Astrocyte of the spinal cord (primary cell): ENCODE results near the gene MMP24OS.
A peak's percentile ranks its signal among the peaks of the same experiment; 100 is the strongest.
"Not testable (repeated sequence)": the region's sequence is repeated elsewhere in the genome, so short reads cannot be mapped to it uniquely, and the experiment has no call there.

Source experiments
- DNase-seq: peaks from one replicate; pipeline ENCODE4 v3.0.0; 2011; ENCODE audit warnings: low read depth, low spot score
- H3K4me3 ChIP-seq: 2 replicates; pipeline ENCODE4 v1.5.1; 2011; ENCODE audit warnings: low read depth, mild to moderate bottlenecking, low read length, moderate library complexity
- in situ Hi-C: cut with HindIII; loops from 2 replicates; pipeline ENCODE4 v1.10.0; 2017; ENCODE audit warnings: low sequenced_read_pairs
- TF ChIP-seq, protein P1 (sequence below): IDR thresholded peaks from 2 replicates; pipeline ENCODE4 v1.5.1; 2012; ENCODE audit warnings: low read depth, mild to moderate bottlenecking, low read length, inconsistent platforms

The MMP24OS gene

DNA sequence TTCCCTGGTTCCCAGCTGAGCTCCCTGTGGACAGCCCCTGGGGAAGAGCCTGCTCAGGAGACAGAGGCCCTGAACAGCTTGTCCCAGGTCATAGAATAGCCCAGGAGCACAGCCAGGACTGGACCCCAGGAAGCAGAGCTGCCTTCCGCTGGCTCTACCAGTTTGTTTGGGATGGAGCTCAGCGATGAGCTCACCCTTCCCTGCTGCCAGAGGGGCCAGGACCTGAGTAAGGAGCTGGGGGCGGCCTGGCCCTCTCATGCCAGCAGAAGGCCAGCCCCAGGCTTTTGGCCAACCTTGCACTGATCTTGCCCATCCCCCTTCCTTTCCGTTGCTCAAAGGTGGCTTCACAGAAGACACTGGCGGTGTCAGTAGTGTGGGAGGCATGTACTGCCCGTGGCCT lies 17.5 kb downstream of the MMP24OS start:
- no peak overlapping the region for H3K4me3 ChIP-seq
- TF ChIP-seq, protein P1, sequence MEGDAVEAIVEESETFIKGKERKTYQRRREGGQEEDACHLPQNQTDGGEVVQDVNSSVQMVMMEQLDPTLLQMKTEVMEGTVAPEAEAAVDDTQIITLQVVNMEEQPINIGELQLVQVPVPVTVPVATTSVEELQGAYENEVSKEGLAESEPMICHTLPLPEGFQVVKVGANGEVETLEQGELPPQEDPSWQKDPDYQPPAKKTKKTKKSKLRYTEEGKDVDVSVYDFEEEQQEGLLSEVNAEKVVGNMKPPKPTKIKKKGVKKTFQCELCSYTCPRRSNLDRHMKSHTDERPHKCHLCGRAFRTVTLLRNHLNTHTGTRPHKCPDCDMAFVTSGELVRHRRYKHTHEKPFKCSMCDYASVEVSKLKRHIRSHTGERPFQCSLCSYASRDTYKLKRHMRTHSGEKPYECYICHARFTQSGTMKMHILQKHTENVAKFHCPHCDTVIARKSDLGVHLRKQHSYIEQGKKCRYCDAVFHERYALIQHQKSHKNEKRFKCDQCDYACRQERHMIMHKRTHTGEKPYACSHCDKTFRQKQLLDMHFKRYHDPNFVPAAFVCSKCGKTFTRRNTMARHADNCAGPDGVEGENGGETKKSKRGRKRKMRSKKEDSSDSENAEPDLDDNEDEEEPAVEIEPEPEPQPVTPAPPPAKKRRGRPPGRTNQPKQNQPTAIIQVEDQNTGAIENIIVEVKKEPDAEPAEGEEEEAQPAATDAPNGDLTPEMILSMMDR, result no peak
- in situ Hi-C loops, result no loop called here
- no peak for DNase-seq

DNA sequence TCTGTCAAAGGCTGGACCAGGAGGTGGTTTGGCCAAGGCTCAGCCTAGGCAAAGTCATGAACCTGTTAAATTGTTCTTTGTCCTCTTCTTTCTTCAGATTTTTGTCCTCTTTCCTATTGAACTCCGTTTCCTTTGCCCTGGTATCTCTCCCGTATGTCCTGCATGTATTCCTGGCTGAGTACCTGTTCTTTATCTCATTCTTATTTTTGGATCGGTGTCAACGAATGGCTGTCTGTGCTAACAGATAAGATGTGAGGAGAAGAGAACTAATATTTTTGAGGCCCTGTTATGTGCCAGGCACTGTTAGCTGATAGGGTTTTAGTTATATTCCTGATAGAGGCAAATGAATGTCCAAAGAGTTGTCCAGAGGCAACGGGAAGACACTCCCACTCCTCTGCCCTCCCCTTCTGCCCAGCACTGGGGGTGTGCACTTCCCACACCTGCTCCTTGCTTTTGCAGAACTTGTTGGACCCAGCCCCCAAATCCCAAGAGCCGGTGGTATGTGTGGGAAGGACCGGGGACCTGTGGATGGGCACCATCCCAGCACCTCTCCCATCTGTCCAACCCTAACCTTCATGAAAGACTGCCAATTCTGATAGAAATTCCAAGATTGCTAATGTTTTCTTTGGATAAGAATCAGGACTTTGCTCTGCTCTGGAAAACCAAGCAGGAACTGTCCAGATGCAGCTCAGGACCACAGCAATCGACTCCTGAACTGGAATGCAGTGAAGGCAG lies 20.6 kb downstream of the MMP24OS start:
- TF ChIP-seq, protein P1, result no peak
- in situ Hi-C loops, result no loop called here

DNA sequence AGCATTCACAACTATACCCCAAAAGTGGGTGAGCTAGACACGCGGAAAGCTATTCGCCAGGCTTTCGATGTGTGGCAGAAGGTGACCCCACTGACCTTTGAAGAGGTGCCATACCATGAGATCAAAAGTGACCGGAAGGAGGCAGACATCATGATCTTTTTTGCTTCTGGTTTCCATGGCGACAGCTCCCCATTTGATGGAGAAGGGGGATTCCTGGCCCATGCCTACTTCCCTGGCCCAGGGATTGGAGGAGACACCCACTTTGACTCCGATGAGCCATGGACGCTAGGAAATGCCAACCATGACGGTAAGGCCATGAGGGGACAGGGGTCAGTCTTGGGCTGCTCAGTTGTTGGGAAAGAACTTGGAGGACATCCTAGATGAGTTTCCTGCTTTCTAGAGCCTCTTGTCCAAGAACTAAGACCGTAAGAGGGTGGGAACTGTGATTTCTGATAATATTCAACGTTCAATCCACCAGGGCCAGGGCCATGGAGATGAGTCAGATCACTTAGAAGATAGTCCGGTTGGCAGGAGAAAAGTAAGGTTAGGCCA lies 23.4 kb downstream of the MMP24OS start:
- DNase-seq, result no peak
- no peak overlapping the region for H3K4me3 ChIP-seq
- in situ Hi-C loops, result no loop called here
- TF ChIP-seq, protein P1, result no peak

More for the DNA sequence above, 20.6 kb downstream of the MMP24OS start:
- DNase-seq, result peak; percentile 27
- H3K4me3 ChIP-seq, result no peak overlapping the region

DNA sequence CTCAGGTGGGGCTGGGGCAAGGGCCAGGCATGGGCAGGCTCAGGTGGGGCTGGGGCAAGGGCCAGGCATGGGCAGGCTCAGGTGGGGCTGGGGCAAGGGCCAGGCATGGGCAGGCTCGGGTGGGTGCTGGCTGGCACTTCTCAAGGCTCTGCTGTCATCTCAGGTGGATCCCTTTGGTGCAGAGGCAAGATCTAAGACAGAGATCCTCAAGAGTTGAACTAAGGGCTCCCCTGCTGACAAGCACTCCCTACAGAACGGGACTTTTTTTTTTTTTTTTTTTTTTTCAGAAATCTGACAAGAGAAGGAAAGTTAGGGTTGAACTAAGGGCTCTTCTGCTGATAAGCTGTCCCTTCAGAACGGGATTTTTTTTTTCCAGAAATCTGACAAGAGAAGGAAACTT lies 24.9 kb downstream of the MMP24OS start:
- in situ Hi-C loops, result no loop called here
- H3K4me3 ChIP-seq, result no peak overlapping the region
- TF ChIP-seq, protein P1, result no peak
- DNase-seq, result no peak

- in situ Hi-C loops, H3K4me3 ChIP-seq, DNase-seq: not testable (repeated sequence)
Measured at GRCh38 chr20:35252598-35252997, 25.3 kb downstream of the MMP24OS start.

GRCh38 chr20:35252037-35252461 lies 25.9 kb downstream of the MMP24OS start:
- no peak overlapping the region for H3K4me3 ChIP-seq
- in situ Hi-C loops, result no loop called here
- TF ChIP-seq, protein P1, result no peak
- DNase-seq, result no peak

DNA sequence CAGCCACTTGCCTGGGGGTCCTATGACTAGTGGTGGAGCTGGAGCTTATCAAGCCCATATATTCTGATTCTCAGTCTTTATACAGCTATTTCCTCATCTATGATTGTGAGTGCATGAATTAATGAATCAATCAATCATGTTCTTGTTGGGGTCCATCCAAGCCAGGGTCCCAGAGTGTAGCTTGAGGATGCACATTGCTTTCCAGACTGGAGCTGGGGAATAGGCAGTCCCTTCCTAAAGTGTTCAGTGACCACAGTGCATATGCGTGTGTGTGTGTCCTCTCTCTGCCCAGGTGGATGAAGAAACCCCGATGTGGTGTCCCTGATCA lies 26.3 kb downstream of the MMP24OS start:
- in situ Hi-C loops, result no loop called here
- no peak overlapping the region for H3K4me3 ChIP-seq
- DNase-seq, result no peak
- TF ChIP-seq, protein P1, result no peak
